H1 (cell line): ENCODE measurements around the gene ENPP1. TPM values are rescaled to one million over a fixed set of nuclear protein-coding genes. Genes with fewer than 3 reads are reported as not detected.

ENCODE experiments used
- CTCF ChIA-PET: fragments of 300-600 bp; sonication (Branson Sonifier 250); formaldehyde crosslinking; loops from one replicate; lab custom pipeline; 2021; ENCODE audit not compliant: partially characterized antibody; lab: Charles Lee
- POLR2A ChIA-PET: fragments of 300-600 bp; sonication (Branson Sonifier 250); formaldehyde crosslinking; loops from one replicate; lab custom pipeline; 2021; ENCODE audit warnings: inconsistent platforms; ENCODE audit not compliant: partially characterized antibody; lab: Charles Lee
- DNase-seq, 2 experiments: peaks; one replicate each; pipeline versions ENCODE4 v3.0.0 to v3.0.0-alpha.2; 2010 to 2022; ENCODE audit warnings: low spot score in 2 of 2, low read depth in 1 of 2, mixed read lengths in 1 of 2
- FAIRE-seq: peaks from 2 replicates; lab custom pipeline; 2011; peaks lifted over from hg19 to GRCh38; lab: Jason Lieb, UNC
- H2AFZ ChIP-seq: 2 replicates; pipeline ENCODE4 v1.8.1; 2012; ENCODE audit warnings: low read length, inconsistent platforms
- H2AK5ac ChIP-seq: 2 replicates; pipeline ENCODE4 v1.6.1; 2013; ENCODE audit warnings: low read depth, low read length
- H2BK120ac ChIP-seq: replicated peaks from 2 replicates; pipeline ENCODE3; 2013; ENCODE audit warnings: low read depth, low read length, inconsistent platforms
- H2BK12ac ChIP-seq: 2 replicates; pipeline ENCODE4 v1.6.1; 2013; ENCODE audit warnings: low read depth, low read length
- H2BK15ac ChIP-seq: 2 replicates; pipeline ENCODE4 v1.6.1; 2013; ENCODE audit warnings: low read length
- H2BK20ac ChIP-seq: 2 replicates; pipeline ENCODE4 v1.6.1; 2013; ENCODE audit warnings: low read length
- H2BK5ac ChIP-seq: 2 replicates; pipeline ENCODE4 v1.6.1; 2013; ENCODE audit warnings: low read depth, low read length
- H3K14ac ChIP-seq: 2 replicates; pipeline ENCODE4 v1.6.1; 2013; ENCODE audit warnings: inconsistent platforms; ENCODE audit not compliant: insufficient read length
- H3K18ac ChIP-seq: 2 replicates; pipeline ENCODE4 v1.6.1; 2013; ENCODE audit warnings: low read length; ENCODE audit errors: extremely low read depth
- H3K23ac ChIP-seq: 2 replicates; pipeline ENCODE4 v1.6.1; 2013; ENCODE audit warnings: inconsistent platforms; ENCODE audit not compliant: insufficient read length
- H3K23me2 ChIP-seq: 2 replicates; pipeline ENCODE4 v1.6.1; 2013; ENCODE audit warnings: low read depth, low read length
- H3K27ac ChIP-seq: 2 replicates; pipeline ENCODE4 v1.6.1; 2011; ENCODE audit warnings: low read depth, low read length, inconsistent platforms
- H3K27me3 ChIP-seq, 4 experiments: replicated peaks in 1 of 4; 1 replicate in 1 of 4; 2 replicates in 3 of 4; pipeline versions ENCODE4 v1.6.1 to v1.8.1; 2011 to 2013; ENCODE audit warnings: low read length in 3 of 4, mild to moderate bottlenecking in 3 of 4, inconsistent platforms in 2 of 4, mixed read lengths in 2 of 4, moderate library complexity in 1 of 4; ENCODE audit not compliant: control insufficient read depth in 3 of 4, insufficient read depth in 3 of 4; ENCODE audit errors: extremely low read depth in 1 of 4
- H3K36me3 ChIP-seq, 4 experiments: 2 replicates each; pipeline versions ENCODE4 v1.6.1 to v1.8.1; 2011 to 2013; ENCODE audit warnings: mild to moderate bottlenecking in 4 of 4, low read length in 3 of 4, moderate library complexity in 2 of 4, control low read depth in 1 of 4, inconsistent platforms in 1 of 4; ENCODE audit not compliant: insufficient read depth in 4 of 4, control insufficient read depth in 2 of 4
- H3K4ac ChIP-seq: replicated peaks from 2 replicates; pipeline ENCODE3; 2013; ENCODE audit warnings: low read length, low read depth, mixed read lengths, inconsistent platforms; ENCODE audit not compliant: insufficient read length
- H3K4me1 ChIP-seq, 4 experiments: replicated peaks in 1 of 4; 1 replicate in 1 of 4; 2 replicates in 3 of 4; pipeline versions ENCODE4 v1.6.1 to v1.8.1; 2011 to 2013; ENCODE audit warnings: low read length in 3 of 4, inconsistent platforms in 2 of 4, mixed read lengths in 1 of 4; ENCODE audit not compliant: insufficient read depth in 4 of 4, control insufficient read depth in 3 of 4
- H3K4me2 ChIP-seq, 2 experiments: 2 replicates each; pipeline versions ENCODE4 v1.6.1 to v1.8.1; 2011 to 2013; ENCODE audit warnings: low read depth in 2 of 2, low read length in 2 of 2, control low read depth in 1 of 2, inconsistent platforms in 1 of 2, mild to moderate bottlenecking in 1 of 2; ENCODE audit not compliant: insufficient read depth in 1 of 2
- H3K4me3 ChIP-seq, 4 experiments: fragments of 200-600, 300-600 bp in 1 of 4; sonication (generic), shearing (Covaris generic), sonication (Bioruptor Twin) in 1 of 4; 2 replicates each; pipeline versions ENCODE4 v1.5.1 to v1.8.1; 2011 to 2016; ENCODE audit warnings: low read length in 4 of 4, low read depth in 3 of 4, control low read depth in 2 of 4, inconsistent platforms in 2 of 4, mild to moderate bottlenecking in 2 of 4, mixed read lengths in 1 of 4, moderate library complexity in 1 of 4; ENCODE audit not compliant: insufficient read depth in 2 of 4; ENCODE audit errors: extremely low read depth in 1 of 4
- H3K56ac ChIP-seq: replicated peaks from 2 replicates; pipeline ENCODE3; 2013; ENCODE audit warnings: low read depth, mild to moderate bottlenecking, mixed read lengths, low read length, inconsistent platforms; ENCODE audit not compliant: insufficient read length
- H3K79me1 ChIP-seq: 2 replicates; pipeline ENCODE4 v1.6.1; 2013; ENCODE audit warnings: low read depth, low read length, control low read depth
- H3K79me2 ChIP-seq, 2 experiments: 2 replicates each; pipeline versions ENCODE4 v1.6.1 to v1.8.1; 2012 to 2013; ENCODE audit warnings: low read length in 2 of 2, mild to moderate bottlenecking in 2 of 2, inconsistent platforms in 1 of 2; ENCODE audit not compliant: insufficient read depth in 2 of 2, control insufficient read depth in 1 of 2
- H3K9ac ChIP-seq, 4 experiments: replicated peaks in 1 of 4; 1 replicate in 1 of 4; 2 replicates in 3 of 4; pipeline versions ENCODE4 v1.6.1 to v1.8.1; 2011 to 2013; ENCODE audit warnings: low read depth in 3 of 4, low read length in 3 of 4, control low read depth in 2 of 4, mild to moderate bottlenecking in 2 of 4, moderate library complexity in 2 of 4, inconsistent platforms in 1 of 4; ENCODE audit errors: extremely low read depth in 1 of 4
- H3K9me3 ChIP-seq, 2 experiments: 2 replicates each; pipeline versions ENCODE4 v1.6.1 to v1.8.1; 2012 to 2013; ENCODE audit warnings: mild to moderate bottlenecking in 2 of 2, moderate library complexity in 2 of 2, control low read depth in 1 of 2, inconsistent platforms in 1 of 2, low read depth in 1 of 2, low read length in 1 of 2, mixed read lengths in 1 of 2; ENCODE audit not compliant: insufficient read depth in 2 of 2
- H4K20me1 ChIP-seq, 2 experiments: replicated peaks in 1 of 2; 2 replicates each; pipeline versions ENCODE3 to v1.8.1; 2011 to 2013; ENCODE audit warnings: inconsistent platforms in 2 of 2, low read length in 2 of 2, mild to moderate bottlenecking in 1 of 2; ENCODE audit not compliant: insufficient read depth in 2 of 2, control insufficient read depth in 1 of 2
- H4K5ac ChIP-seq: 2 replicates; pipeline ENCODE4 v1.6.1; 2013; ENCODE audit warnings: low read length, low read depth, mixed read lengths, inconsistent platforms; ENCODE audit not compliant: insufficient read length
- H4K8ac ChIP-seq: 2 replicates; pipeline ENCODE4 v1.8.0; 2013; ENCODE audit warnings: mild to moderate bottlenecking, moderate library complexity, low read length, inconsistent platforms; ENCODE audit not compliant: insufficient read depth; ENCODE audit errors: extremely low read depth
- H4K91ac ChIP-seq: replicated peaks from 2 replicates; pipeline ENCODE3; 2013; ENCODE audit warnings: low read length, mixed read lengths, inconsistent platforms; ENCODE audit not compliant: insufficient read length
- ASH2L ChIP-seq: fragments of 200-600, 300-600 bp; sonication (generic); IDR thresholded peaks from one replicate; pipeline ENCODE4 v1.7.1; 2017; ENCODE audit warnings: low read length
- GABPA ChIP-seq: IDR thresholded peaks from 2 replicates; pipeline ENCODE4 v1.6.1; 2011; ENCODE audit warnings: mild to moderate bottlenecking, low read length, moderate library complexity, borderline replicate concordance; ENCODE audit not compliant: insufficient read depth
- KDM1A ChIP-seq: fragments of 200-600, 300-600 bp; sonication (generic); IDR thresholded peaks from 2 replicates; pipeline ENCODE4 v1.7.1; 2016; ENCODE audit warnings: mild to moderate bottlenecking, low read length, borderline replicate concordance
- POU5F1 ChIP-seq: IDR thresholded peaks from 2 replicates; pipeline ENCODE4 v1.6.1; 2011; ENCODE audit warnings: low read depth, mild to moderate bottlenecking, low read length, moderate library complexity
- SUZ12 ChIP-seq: fragments of 200-600 bp; sonication (generic); IDR thresholded peaks from 2 replicates; pipeline ENCODE4 v1.6.1; 2012; ENCODE audit warnings: mild to moderate bottlenecking, inconsistent platforms, low read length, moderate library complexity, mixed read lengths
- WGBS, 2 experiments: shearing (Covaris generic) in 1 of 2; methylation state at CpG; one replicate each; pipeline versions ENCODE4 v1.1.6 to v1.1.7; 2013 to 2015; ENCODE audit warnings: low lambda C conversion rate in 2 of 2, mixed read lengths in 2 of 2, inconsistent platforms in 1 of 2, low coverage in 1 of 2, missing lambda C conversion rate in 1 of 2; ENCODE audit not compliant: insufficient replicate concordance in 2 of 2, insufficient coverage in 1 of 2, insufficient read length in 1 of 2; ENCODE audit errors: extremely low coverage in 1 of 2, missing lambda C conversion rate in 1 of 2; 5-methylcytosine and 5-hydroxymethylcytosine counted together
- polyA plus RNA-seq, 7 experiments: library from polyadenylated mRNA; depleted of rRNA in 3 of 7; stranded (reverse) in 5 of 7; unstranded in 2 of 7; fragments of >200 nt in 5 of 7; fragments of 200-250 nt in 2 of 7; gene quantifications; 1 replicate in 5 of 7; 2 replicates in 1 of 7; 4 replicates in 1 of 7; pipeline versions ENCODE4 v1.2.1 to v1.2.3, GENCODE V29; 2011 to 2013; ENCODE audit warnings: missing spikeins in 2 of 7, mixed read lengths in 2 of 7
- total RNA-seq: library from RNA; stranded (reverse); fragmentation: NEBNext Ultra II Directional; extraction: Animal tissue kit (Norgen Biotek cat#: 25700); gene quantifications from 2 replicates; pipeline ENCODE4 v1.2.1, GENCODE V29; 2021

Gene ENPP1
- total and polyA plus RNA-seq, 2 of the 8 experiments (the other 6 are each of a cell fraction or from before 2014, with no cell fraction given), result 10.1 to 39.1 TPM

- no peak for DNase-seq
Measured at GRCh38 chr6:131831392-131831791, 23.6 kb downstream of the ENPP1 start.

More at GRCh38 chr6:131831392-131831791, 23.6 kb downstream of the ENPP1 start:
- H2BK5ac ChIP-seq, result no peak overlapping the region
- H3K79me2 ChIP-seq, result peaks cover 0 to 8% of the 10 kb centered on the region in 2 experiments; a peak in 2 of 4 replicates
- no peak overlapping the region for H3K23ac ChIP-seq
- peaks cover 3% of the 10 kb centered on the region; the same call in 1 of the 2 replicates for H3K79me1 ChIP-seq
- no peak overlapping the region for H2BK120ac ChIP-seq
- H3K9ac ChIP-seq, result no peak overlapping the region
- no peak overlapping the region for H4K8ac ChIP-seq
- no peak overlapping the region for H4K91ac ChIP-seq
- no peak overlapping the region for H2AFZ ChIP-seq
- 91% methylated on average over 4 of the region's 4 CpGs; no CpG with 5 or more reads in 1 of the 2 experiments for WGBS, 2 experiments
- H2BK12ac ChIP-seq, result no peak overlapping the region
- H3K18ac ChIP-seq, result no peak overlapping the region
- no peak overlapping the region for H4K5ac ChIP-seq
- no peak overlapping the region for H3K4me3 ChIP-seq
- H4K20me1 ChIP-seq, result peaks cover 0 to 3% of the 10 kb centered on the region in 2 experiments
- no peak for TF ChIP-seq POU5F1
- TF ChIP-seq GABPA, result no peak
- TF ChIP-seq KDM1A, result no peak
- TF ChIP-seq ASH2L, result no peak
- no peak for TF ChIP-seq SUZ12
- no peaks in the 10 kb centered on the region for H3K4me1 ChIP-seq
- H2BK20ac ChIP-seq, result no peak overlapping the region
- H3K14ac ChIP-seq, result no peak overlapping the region
- H3K4me2 ChIP-seq, result no peak overlapping the region
- no peaks in the 10 kb centered on the region for H3K23me2 ChIP-seq
- H2AK5ac ChIP-seq, result no peak overlapping the region
- H3K27ac ChIP-seq, result no peak overlapping the region
- no peak overlapping the region for H2BK15ac ChIP-seq
- H3K56ac ChIP-seq, result no peak overlapping the region
- H3K4ac ChIP-seq, result no peak overlapping the region
- no peaks in the 10 kb centered on the region for H3K27me3 ChIP-seq
- peaks cover 0 to 4% (median 1%) of the 10 kb centered on the region in 4 experiments; a peak in 2 of 8 replicates for H3K36me3 ChIP-seq
- CTCF ChIA-PET, result no interaction called here
- FAIRE-seq, result no peak
- H3K9me3 ChIP-seq, result no peaks in the 10 kb centered on the region
- POLR2A ChIA-PET, result no interaction called here
